Sigmoid colon (tissue), 4 donors: ENCODE measurements around the gene ZNF638.
A peak's percentile ranks its signal among the peaks of the same experiment; 100 is the strongest.

ENCODE experiments used
- CTCF ChIP-seq, 4 experiments: fragments of 450-650 bp in 3 of 4; fragments of 200-600 bp in 1 of 4; IDR thresholded peaks; one replicate each; pipeline ENCODE4 v1.5.1; 2016 to 2019; ENCODE audit warnings: antibody characterized with exemption in 4 of 4, mild to moderate bottlenecking in 3 of 4, moderate library complexity in 2 of 4
- EP300 ChIP-seq, 4 donors: sonication (generic); formaldehyde crosslinking; IDR thresholded peaks; one replicate each; pipeline ENCODE4 v1.6.1; 2017; ENCODE audit warnings: antibody characterized with exemption in 4 of 4
- POLR2A ChIP-seq, 2 donors: fragments of 450-650 bp; IDR thresholded peaks; one replicate each; pipeline ENCODE4 v1.6.1; 2016; ENCODE audit warnings: antibody characterized with exemption in 2 of 2, mild to moderate bottlenecking in 2 of 2, moderate library complexity in 2 of 2
- POLR2AphosphoS5 ChIP-seq, 4 donors: sonication (generic); formaldehyde crosslinking; IDR thresholded peaks; one replicate each; pipeline ENCODE4 v1.6.1; 2017; ENCODE audit warnings: antibody characterized with exemption in 4 of 4

- TF ChIP-seq CTCF (IDR thresholded peaks at IDR 0.05) (no peak), POLR2A (IDR thresholded peaks at IDR 0.05) (no peak), POLR2AphosphoS5 (IDR thresholded peaks at IDR 0.05) (peak in 1 of 4 donors; percentile 2), EP300 (IDR thresholded peaks at IDR 0.05) (no peak)
Measured at GRCh38 chr2:71389384-71390072, 57.9 kb downstream of the ZNF638 start.
